ENCODE data around the gene NSL1.
"Not testable (repeated sequence)": the region's sequence is repeated elsewhere in the genome, so short reads cannot be mapped to it uniquely, and the experiment has no call there.

Gene NSL1

GRCh38 chr1:212785871-212786270, 5.7 kb downstream of the NSL1 start:
- in situ Hi-C loops (cut with MboI; ENCODE audit: low sequenced_read_pairs): no loop called here

GRCh38 chr1:212783976-212784375, 7.6 kb downstream of the NSL1 start:
- in situ Hi-C loops (cut with MboI; ENCODE audit: low sequenced_read_pairs): no loop called here

GRCh38 chr1:212782422-212783154, 9.0 kb downstream of the NSL1 start:
- in situ Hi-C loops (cut with MboI; ENCODE audit: low sequenced_read_pairs): no loop called here

GRCh38 chr1:212781225-212781624, 10.4 kb downstream of the NSL1 start:
- in situ Hi-C loops (cut with MboI; ENCODE audit: low sequenced_read_pairs): no loop called here

- in situ Hi-C loops (cut with MboI; ENCODE audit: low sequenced_read_pairs): no loop called here
Observed at GRCh38 chr1:212780759-212781158, 10.8 kb downstream of the NSL1 start.

GRCh38 chr1:212779086-212779485, 12.5 kb downstream of the NSL1 start:
- in situ Hi-C loops (cut with MboI; ENCODE audit: low sequenced_read_pairs): not testable (repeated sequence)

DNA sequence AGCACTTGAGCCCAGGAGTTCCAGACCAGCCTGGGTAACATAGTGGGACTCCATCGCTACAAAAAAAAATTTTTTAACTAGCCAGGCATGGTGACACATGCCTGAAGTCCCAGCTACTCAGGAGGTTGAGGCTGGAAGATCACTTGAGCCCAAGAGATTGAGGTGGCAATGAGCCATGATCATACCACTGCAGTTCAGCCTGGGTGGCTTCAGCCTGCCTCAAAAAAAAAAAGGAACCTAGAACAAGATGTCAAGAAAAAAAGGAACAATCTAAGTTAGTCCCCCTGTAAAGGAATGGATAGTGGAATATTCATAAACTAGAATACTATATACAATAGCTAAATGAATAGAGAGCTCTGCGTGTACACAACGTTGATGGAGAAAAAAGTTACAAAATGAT, 14.4 kb downstream of the NSL1 start:
- in situ Hi-C loops (cut with MboI; ENCODE audit: low sequenced_read_pairs): no loop called here

GRCh38 chr1:212775241-212775640, 16.3 kb downstream of the NSL1 start:
- in situ Hi-C loops (cut with MboI; ENCODE audit: low sequenced_read_pairs): no loop called here

- in situ Hi-C loops (cut with MboI; ENCODE audit: low sequenced_read_pairs): loop anchor here (25.0 kb wide), 1 partner anchor 312 kb away; no protein-coding TSS in a partner anchor
Observed at GRCh38 chr1:212774584-212774983, 17.0 kb downstream of the NSL1 start.

DNA sequence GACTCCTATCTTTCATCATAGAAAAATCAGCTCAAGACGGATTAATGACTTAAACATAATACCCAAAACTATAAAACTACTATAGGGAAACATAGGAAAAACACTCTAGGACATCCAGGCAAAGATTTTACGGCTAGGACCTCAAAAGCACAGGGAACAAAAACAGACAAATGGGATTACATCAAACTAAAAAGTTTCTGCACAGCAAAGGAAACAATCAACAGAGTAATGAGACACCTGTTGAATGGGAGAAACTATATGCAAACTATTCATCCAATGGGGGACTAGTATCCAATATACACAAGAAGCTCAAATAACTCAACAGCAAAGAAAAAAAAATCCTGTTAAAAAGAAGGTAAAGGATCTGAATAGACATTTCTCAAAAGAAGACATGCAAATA, 18.6 kb downstream of the NSL1 start:
- in situ Hi-C loops (cut with MboI; ENCODE audit: low sequenced_read_pairs): loop anchor here (25.0 kb wide), 1 partner anchor 311 kb away; no protein-coding TSS in a partner anchor

GRCh38 chr1:212771341-212771740, 20.2 kb downstream of the NSL1 start:
- in situ Hi-C loops (cut with MboI; ENCODE audit: low sequenced_read_pairs): loop anchor here (25.0 kb wide), 1 partner anchor 309 kb away; no protein-coding TSS in a partner anchor

GRCh38 chr1:212769459-212770167, 22.0 kb downstream of the NSL1 start:
- in situ Hi-C loops (cut with MboI; ENCODE audit: low sequenced_read_pairs): loop anchor here (25.0 kb wide), 1 partner anchor 307 kb away; no protein-coding TSS in a partner anchor

DNA sequence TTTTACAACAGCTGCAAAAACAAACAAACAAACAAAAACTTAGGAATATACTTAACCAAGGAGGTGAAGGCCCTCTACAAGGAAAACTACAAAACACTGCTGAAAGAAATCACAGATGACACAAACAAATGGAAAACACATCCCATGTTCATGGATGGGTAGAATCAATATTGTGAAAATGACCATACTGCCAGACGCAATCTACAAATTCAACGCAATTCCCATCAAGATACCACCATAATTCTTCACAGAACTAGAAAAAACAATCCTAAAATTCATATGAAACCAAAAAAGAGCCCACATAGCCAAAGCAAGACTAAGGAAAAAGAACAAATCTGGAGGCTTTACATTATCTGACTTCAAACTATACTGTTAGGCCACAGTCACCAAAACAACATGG, 24.8 kb downstream of the NSL1 start:
- in situ Hi-C loops (cut with MboI; ENCODE audit: low sequenced_read_pairs): loop anchor here (25.0 kb wide), 1 partner anchor 305 kb away; no protein-coding TSS in a partner anchor

DNA sequence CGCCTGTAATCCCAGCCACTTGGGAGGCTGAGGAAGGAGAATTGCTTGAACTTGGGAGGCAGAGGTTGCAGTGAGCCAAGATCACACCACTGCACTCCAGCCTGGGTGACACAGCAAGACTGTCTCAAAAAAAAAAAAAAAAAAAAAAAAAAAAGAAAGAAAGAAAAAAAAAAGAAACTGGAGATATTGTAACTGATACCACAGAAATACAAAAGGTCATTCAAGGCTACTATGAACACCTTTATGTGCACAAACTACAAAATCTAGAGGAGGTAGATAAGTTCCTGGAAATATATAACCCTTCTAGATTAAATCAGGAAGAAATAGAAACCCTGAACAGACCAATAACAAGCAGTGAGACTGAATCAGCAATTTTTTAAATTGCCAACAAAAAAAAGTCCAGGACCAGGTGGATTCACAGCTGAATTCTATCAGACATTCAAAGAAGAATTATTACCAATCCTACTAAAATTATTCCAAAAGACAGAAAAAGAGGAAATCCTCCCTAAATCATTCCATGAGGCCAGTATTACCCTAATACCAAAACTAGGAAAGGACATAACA, 26.8 kb downstream of the NSL1 start:
- in situ Hi-C loops (cut with MboI; ENCODE audit: low sequenced_read_pairs): loop anchor here (25.0 kb wide), 1 partner anchor 302 kb away; no protein-coding TSS in a partner anchor

DNA sequence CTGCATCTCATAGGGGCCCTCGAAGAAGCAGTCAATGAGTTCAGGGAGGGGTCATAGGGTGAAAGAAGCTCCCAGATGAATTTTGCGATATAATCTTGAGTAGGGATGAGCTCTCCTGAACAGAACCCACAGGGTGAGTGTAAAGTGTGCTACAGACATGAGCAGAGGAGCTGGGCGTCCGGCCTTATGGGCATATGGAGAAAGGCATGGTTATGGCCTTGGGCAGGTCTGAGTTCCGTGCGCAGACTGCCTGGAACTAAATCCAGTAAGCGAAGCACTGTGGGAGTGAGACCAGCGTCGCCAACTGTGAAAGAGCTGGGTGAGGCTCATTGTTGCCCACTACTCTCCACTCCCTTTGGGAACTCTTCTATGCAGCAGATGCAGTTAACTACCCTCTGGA, 28.7 kb downstream of the NSL1 start:
- in situ Hi-C loops (cut with MboI; ENCODE audit: low sequenced_read_pairs): loop anchor here (25.0 kb wide), 1 partner anchor 301 kb away; no protein-coding TSS in a partner anchor

GRCh38 chr1:212762234-212762633, 29.3 kb downstream of the NSL1 start:
- in situ Hi-C loops (cut with MboI; ENCODE audit: low sequenced_read_pairs): loop anchor here (25.0 kb wide), 1 partner anchor 300 kb away; no protein-coding TSS in a partner anchor

DNA sequence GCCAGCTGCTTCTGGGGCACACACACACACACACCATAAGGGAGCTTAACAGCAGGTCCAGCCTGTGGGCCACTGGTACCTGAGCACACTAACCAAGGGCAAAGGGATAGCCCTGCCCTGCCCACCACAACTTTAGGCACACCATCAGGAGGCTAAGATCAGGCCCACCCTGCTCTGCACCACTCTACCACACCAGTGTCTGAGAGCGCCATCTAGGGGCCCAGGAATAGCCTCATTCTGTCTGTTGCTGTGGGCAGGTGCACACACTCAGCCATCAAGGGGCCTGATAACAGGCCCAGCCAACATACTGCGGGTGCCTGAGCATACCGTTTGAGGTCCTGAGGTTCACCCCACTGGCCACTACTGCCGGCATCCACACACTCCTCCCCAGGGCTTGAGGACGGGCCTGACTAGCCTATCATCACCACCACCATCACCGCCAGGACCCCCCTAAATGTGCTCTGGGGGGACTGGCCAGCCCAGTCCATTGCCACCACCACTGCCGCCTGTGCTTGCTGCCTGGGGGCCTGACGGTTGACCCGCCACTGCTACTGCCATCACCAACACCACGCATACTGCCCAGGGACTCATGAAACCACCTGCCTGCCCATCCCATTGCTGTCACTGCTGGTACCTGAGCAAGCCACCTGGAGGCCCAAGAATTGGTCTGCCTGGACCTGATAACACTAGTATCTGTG, 31.3 kb downstream of the NSL1 start:
- in situ Hi-C loops (cut with MboI; ENCODE audit: low sequenced_read_pairs): loop anchor here (25.0 kb wide), 1 partner anchor 298 kb away; no protein-coding TSS in a partner anchor

- in situ Hi-C loops (cut with MboI; ENCODE audit: low sequenced_read_pairs): loop anchor here (25.0 kb wide), 1 partner anchor 297 kb away; no protein-coding TSS in a partner anchor
Observed at GRCh38 chr1:212759683-212760082, 31.9 kb downstream of the NSL1 start.

GRCh38 chr1:212754680-212755079, 36.9 kb downstream of the NSL1 start:
- in situ Hi-C loops (cut with MboI; ENCODE audit: low sequenced_read_pairs): loop anchor here (25.0 kb wide), 1 partner anchor 292 kb away; no protein-coding TSS in a partner anchor

GRCh38 chr1:212754193-212754592, 37.4 kb downstream of the NSL1 start:
- in situ Hi-C loops (cut with MboI; ENCODE audit: low sequenced_read_pairs): loop anchor here (25.0 kb wide), 1 partner anchor 292 kb away; no protein-coding TSS in a partner anchor

Measured in HL-60/S4 (cell line).